ENCODE data around the gene CD300LG.

CD300LG gene

DNA sequence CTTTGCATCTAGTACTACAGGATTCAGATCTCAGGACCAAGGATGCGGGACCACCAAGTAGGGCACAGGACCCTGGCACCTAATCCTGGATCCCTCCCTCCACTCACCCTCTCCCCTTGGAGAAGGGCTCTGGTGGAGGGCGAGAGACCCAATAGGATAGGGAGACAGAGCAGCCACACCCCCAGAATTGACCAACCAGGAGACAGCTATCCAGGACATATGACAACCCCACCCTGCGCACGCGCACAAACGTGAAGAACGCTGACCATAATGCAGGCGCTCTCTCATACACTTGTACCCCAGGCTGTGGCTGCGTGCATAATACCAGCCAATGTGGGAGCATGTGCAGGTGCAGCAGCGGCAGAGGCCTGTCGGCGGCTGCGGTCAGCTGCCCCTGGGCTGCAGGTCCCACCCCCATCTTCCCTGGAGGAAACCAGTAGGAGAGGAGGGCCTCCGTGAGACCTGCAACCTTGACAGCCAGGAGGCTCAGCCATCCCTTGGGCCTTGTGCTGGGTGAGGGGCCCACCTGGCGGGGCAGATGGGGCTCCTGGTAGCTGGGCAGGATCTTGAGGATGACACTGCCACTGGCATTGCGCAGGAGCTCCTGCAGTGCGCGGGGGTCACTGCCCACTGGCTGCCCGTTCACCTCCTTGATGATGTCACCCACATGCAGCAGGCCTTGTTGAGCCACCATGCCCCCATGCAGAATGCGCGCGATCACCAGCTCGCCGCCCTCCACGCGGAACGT is 35.0 kb downstream of the CD300LG start:
- TF ChIP-seq, protein P1, sequence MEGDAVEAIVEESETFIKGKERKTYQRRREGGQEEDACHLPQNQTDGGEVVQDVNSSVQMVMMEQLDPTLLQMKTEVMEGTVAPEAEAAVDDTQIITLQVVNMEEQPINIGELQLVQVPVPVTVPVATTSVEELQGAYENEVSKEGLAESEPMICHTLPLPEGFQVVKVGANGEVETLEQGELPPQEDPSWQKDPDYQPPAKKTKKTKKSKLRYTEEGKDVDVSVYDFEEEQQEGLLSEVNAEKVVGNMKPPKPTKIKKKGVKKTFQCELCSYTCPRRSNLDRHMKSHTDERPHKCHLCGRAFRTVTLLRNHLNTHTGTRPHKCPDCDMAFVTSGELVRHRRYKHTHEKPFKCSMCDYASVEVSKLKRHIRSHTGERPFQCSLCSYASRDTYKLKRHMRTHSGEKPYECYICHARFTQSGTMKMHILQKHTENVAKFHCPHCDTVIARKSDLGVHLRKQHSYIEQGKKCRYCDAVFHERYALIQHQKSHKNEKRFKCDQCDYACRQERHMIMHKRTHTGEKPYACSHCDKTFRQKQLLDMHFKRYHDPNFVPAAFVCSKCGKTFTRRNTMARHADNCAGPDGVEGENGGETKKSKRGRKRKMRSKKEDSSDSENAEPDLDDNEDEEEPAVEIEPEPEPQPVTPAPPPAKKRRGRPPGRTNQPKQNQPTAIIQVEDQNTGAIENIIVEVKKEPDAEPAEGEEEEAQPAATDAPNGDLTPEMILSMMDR (IDR thresholded peaks at IDR 0.05; ENCODE audit: low read depth, low read length), result no peak
- Histone ChIP-seq H3K4me1 (no peaks in the 10 kb centered on the region), H3K4me3 (ENCODE audit: low read depth, low read length) (no peak overlapping the region), H3K9me3 (no peaks in the 10 kb centered on the region), H3K36me3 (no peaks in the 10 kb centered on the region), H3K27me3 (no peaks in the 10 kb centered on the region)
- no peak for DNase-seq

DNA sequence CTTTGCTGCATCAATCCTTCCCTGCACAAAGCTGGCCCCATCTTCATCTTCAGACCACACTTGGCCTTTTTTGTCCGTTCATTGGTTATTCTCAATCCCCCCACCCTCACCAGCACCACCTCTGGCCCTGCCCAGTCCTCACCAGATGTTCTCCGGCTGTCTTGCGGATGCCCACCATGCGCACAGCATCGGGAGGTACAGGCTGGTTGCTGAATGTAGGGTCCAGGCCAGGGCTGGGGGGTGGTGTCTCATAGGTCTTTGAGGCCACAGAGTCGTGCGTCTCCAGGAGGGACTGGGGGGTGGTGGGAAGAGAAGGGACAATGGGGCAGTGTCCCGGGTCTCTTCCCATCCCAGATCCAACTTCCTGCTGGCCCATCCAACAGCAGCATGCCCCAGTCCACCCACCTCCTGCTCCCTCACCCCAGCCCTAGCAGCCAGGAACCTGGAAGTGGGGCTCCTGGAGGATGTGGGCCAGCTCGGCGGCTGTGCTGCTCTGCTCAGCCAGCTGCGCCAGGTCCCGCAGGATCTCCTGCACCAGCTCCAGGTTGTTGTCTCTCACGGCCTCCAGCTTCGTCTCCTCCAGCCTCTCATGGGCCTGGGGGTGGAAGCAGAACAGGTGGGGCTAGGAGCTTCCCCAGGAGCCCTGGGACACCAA is 35.9 kb downstream of the CD300LG start:
- Histone ChIP-seq H3K9me3 (no peaks in the 10 kb centered on the region), H3K27me3 (no peaks in the 10 kb centered on the region), H3K4me1 (no peaks in the 10 kb centered on the region), H3K4me3 (ENCODE audit: low read depth, low read length) (no peak overlapping the region), H3K36me3 (no peaks in the 10 kb centered on the region)
- DNase-seq, result no peak
- TF ChIP-seq, protein P1 (IDR thresholded peaks at IDR 0.05; ENCODE audit: low read depth, low read length), result no peak

DNA sequence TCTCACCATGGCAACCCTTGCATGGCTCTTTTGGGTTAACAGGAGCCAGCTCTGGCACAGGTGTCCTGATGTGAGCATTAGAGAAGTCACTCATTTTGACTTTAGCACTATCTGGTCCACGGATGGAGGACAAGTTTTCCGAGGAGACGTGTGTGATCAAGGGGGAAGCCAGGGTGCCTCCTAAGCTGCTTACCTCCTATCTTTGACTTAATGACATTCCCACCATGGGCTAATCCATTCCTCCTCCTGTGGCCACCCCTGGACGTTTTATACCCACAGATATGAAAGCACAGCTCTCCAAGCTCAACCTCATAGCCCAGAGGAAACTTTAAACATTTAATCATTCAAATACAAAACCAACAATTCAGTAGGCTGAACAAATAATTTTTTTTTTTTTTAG is 41.6 kb downstream of the CD300LG start:
- Histone ChIP-seq H3K36me3 (no peaks in the 10 kb centered on the region), H3K27me3 (no peaks in the 10 kb centered on the region), H3K4me3 (ENCODE audit: low read depth, low read length) (no peak overlapping the region), H3K4me1 (no peaks in the 10 kb centered on the region), H3K9me3 (no peaks in the 10 kb centered on the region)
- TF ChIP-seq, protein P1 (IDR thresholded peaks at IDR 0.05; ENCODE audit: low read depth, low read length), result no peak
- no peak for DNase-seq

DNA sequence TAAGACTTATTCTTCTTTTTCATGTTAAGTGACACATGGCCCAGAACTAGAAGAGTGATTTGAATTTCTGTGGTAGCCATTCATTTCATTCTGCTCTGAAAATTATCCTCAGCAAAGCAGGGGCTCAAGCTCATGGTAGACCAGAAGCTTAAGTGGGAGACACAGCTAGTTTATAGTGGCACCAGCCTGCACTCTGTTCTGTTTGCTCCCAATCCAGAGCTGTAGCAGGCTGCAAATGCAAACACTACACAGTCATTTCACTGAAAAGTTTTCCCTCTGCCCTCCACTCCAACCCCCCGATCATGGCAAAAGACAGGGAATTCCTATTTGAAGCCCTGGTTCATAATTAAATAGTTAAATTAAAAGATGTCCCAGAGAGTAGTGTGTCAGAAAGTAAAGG is 43.3 kb downstream of the CD300LG start:
- DNase-seq, result no peak
- Histone ChIP-seq H3K36me3 (no peaks in the 10 kb centered on the region), H3K4me1 (no peaks in the 10 kb centered on the region), H3K27me3 (no peaks in the 10 kb centered on the region), H3K9me3 (no peaks in the 10 kb centered on the region), H3K4me3 (ENCODE audit: low read depth, low read length) (no peak overlapping the region)
- TF ChIP-seq, protein P1 (IDR thresholded peaks at IDR 0.05; ENCODE audit: low read depth, low read length), result no peak

DNA sequence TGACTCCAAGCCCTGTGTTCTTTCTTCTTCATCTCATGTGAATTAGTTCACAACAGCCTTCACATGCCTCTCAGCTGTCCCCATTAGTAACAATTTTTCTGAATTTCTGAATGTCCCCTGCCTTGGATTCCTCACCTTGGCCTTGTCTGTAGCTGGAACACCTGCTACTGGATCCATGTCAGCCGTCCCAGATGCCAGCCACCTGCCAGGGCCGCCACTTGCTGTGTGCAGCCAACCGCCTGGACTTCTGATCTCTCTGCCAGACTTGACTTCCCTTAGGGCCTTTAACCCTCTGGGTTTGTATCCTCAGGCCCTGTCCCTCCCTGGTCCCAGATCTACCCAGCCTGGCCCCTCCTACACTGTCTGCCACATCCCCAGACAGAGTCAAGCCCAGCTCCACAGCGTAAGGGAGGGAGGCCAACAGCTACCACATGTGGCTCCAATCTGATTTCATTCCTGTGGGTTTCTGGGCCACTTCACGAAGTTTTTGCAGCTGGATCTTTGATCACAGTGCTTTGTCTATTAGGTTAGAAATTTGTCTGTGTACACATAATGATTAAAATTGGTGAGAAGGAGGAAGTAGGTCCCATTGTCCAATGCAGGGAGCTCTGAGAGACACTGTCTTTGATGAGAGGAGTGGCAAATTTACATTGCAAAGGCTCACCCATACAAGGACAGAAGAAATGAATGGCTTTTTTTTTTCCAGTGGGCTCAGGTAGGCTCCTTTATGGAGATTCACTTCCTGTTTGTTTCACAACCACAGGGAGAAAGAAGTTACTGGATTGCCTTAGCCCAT is 45.1 kb downstream of the CD300LG start:
- Histone ChIP-seq H3K4me1 (no peaks in the 10 kb centered on the region), H3K4me3 (ENCODE audit: low read depth, low read length) (no peak overlapping the region), H3K9me3 (no peaks in the 10 kb centered on the region), H3K27me3 (no peaks in the 10 kb centered on the region), H3K36me3 (no peaks in the 10 kb centered on the region)
- DNase-seq, result no peak
- TF ChIP-seq, protein P1 (IDR thresholded peaks at IDR 0.05; ENCODE audit: low read depth, low read length), result no peak

Measured in BE2C (cell line).